Measurements from ENCODE around the gene KCTD2. TPM values are rescaled to one million over a fixed set of nuclear protein-coding genes. Genes with fewer than 3 reads are reported as not detected.

The KCTD2 gene
- total RNA-seq, 1 donor from 2014 or later: 24.9 TPM

DNA sequence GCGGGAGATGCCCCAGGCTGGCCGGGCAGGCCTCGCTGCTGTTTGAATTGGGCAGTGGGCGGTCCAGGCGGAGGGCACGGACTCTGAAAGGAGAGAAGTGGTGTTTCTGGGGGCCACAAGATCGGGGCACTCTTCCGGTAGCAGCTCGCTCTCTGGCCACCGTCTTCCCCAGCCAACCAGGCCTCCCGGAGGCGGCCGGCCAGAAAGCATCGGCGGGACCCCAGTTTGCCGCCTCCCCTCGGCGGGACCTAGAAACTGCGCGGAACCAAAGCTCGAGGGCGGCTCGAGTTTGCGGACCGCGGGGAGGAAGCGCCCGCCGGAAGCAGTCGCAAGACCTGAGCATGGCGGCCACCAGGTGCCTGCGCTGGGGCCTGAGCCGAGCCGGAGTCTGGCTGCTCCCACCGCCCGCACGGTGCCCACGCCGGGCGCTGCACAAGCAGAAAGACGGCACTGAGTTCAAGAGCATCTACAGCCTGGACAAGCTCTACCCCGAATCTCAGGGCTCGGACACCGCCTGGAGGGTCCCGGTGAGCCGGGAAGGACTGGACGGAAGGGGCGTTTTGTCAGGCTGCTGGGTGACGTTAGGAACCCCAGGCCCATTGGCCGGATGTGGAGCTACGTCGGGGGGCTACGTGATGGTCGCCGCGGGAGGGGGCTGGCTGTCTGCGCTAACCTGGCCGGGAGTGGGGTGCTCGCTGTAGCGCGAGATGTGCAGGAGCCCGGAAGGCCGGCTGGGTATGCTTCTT, 34.5 kb upstream of the KCTD2 start, which contains the start of gene MRPL58:
TSS of gene MRPL58 (plus strand) at position 325 of the 746 bp plus-strand sequence. CDS start at position 342, 17 bp downstream.
- Mint-ChIP-seq H3K27me3 (no peaks in the 10 kb centered on the region), H3K9me3 (ENCODE audit: low read depth) (no peaks in the 10 kb centered on the region), H3K4me3 (ENCODE audit: low read depth) (peak within 1 kb of the TSS; percentile 90), H3K4me1 (ENCODE audit: low read depth) (peaks cover 16% of the 10 kb centered on the region), H3K36me3 (ENCODE audit: insufficient read depth) (peaks cover 7% of the 10 kb centered on the region), H3K27ac (peak within 1 kb of the TSS; percentile 97)
- TF ChIP-seq, protein P1, sequence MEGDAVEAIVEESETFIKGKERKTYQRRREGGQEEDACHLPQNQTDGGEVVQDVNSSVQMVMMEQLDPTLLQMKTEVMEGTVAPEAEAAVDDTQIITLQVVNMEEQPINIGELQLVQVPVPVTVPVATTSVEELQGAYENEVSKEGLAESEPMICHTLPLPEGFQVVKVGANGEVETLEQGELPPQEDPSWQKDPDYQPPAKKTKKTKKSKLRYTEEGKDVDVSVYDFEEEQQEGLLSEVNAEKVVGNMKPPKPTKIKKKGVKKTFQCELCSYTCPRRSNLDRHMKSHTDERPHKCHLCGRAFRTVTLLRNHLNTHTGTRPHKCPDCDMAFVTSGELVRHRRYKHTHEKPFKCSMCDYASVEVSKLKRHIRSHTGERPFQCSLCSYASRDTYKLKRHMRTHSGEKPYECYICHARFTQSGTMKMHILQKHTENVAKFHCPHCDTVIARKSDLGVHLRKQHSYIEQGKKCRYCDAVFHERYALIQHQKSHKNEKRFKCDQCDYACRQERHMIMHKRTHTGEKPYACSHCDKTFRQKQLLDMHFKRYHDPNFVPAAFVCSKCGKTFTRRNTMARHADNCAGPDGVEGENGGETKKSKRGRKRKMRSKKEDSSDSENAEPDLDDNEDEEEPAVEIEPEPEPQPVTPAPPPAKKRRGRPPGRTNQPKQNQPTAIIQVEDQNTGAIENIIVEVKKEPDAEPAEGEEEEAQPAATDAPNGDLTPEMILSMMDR (IDR thresholded peaks at IDR 0.05; ENCODE audit: unreplicated experiment): peak; percentile 59
- DNase-seq (ENCODE audit: low spot score, unreplicated experiment): peak; percentile 80

DNA sequence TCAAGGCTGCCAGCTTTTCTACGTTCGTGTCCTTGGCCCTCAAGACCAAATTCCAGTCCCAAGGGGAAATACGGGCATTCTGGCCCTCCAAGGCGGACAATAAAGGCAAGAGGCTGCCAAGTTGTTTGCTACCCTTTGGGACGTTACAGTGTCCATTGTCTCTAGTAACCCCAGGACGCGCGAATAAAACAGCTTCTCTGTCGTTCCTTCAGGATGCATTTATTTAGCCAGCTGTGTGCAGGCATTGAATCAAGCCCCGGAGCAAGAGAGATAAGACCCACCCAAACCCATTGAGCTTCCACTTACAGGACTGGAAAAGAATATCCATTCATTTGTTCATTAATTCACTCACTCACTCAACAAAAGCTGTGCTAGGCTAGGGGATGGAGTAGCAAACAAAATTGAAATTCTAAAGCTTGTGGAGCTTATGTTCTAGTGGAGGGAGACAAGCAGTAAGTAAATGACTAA, 33.9 kb upstream of the KCTD2 start:
- peaks cover 16% of the 10 kb centered on the region for H3K4me1 Mint-ChIP-seq (ENCODE audit: low read depth)
- peaks cover 8% of the 10 kb centered on the region for H3K36me3 Mint-ChIP-seq (ENCODE audit: insufficient read depth)
- no peaks in the 10 kb centered on the region for H3K9me3 Mint-ChIP-seq (ENCODE audit: low read depth)
- peak overlapping the region; percentile 95 for H3K27ac Mint-ChIP-seq
- TF ChIP-seq, protein P1 (IDR thresholded peaks at IDR 0.05; ENCODE audit: unreplicated experiment): no peak
- H3K4me3 Mint-ChIP-seq (ENCODE audit: low read depth): peak overlapping the region; percentile 90
- no peaks in the 10 kb centered on the region for H3K27me3 Mint-ChIP-seq
- no peak for DNase-seq (ENCODE audit: low spot score, unreplicated experiment)

DNA sequence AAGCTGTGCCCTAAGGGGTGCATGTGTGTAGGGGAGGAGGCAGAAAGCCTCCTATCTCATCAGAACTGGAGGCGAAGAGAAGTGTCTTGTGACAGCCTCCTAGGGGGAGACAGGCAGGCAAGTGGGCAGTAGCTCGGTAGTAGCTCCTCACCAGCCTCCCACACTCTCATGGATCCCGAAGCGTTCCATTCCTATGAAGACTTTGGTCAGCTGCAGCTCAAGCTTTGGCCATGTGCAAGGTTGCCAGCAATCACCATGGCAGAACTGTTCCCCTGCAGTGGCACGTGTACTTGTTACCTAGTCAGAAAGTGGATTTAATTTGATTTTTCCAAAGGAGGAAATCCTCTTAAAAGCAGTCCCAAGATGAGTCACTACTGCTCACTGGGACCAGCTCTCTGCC, 27.9 kb upstream of the KCTD2 start:
- peaks cover 25% of the 10 kb centered on the region for H3K36me3 Mint-ChIP-seq (ENCODE audit: insufficient read depth)
- no peaks in the 10 kb centered on the region for H3K9me3 Mint-ChIP-seq (ENCODE audit: low read depth)
- no peak overlapping the region for H3K27ac Mint-ChIP-seq
- H3K4me3 Mint-ChIP-seq (ENCODE audit: low read depth): no peak overlapping the region
- no peaks in the 10 kb centered on the region for H3K4me1 Mint-ChIP-seq (ENCODE audit: low read depth)
- no peaks in the 10 kb centered on the region for H3K27me3 Mint-ChIP-seq
- TF ChIP-seq, protein P1 (IDR thresholded peaks at IDR 0.05; ENCODE audit: unreplicated experiment): no peak
- no peak for DNase-seq (ENCODE audit: low spot score, unreplicated experiment)

DNA sequence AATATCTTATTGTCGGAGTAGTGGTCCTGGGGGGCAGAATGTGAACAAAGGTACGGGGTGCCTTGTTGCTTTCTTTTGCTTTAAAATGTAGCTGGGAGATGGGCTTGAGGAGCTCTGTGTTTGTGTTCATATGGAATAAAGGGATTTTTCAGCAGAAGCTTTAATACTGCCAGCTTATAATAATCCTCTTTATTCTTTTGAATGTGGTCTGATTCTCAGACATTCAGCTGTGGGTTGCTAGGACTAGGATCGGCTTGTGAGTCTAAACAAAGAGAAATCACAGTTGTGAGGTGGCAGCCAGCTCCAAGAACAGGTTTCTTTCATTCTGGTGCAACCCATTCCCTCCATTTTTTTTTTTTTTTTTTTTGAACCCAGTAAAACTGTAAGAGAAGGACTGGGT, 27.3 kb upstream of the KCTD2 start:
- Mint-ChIP-seq H3K27ac (no peak overlapping the region), H3K36me3 (ENCODE audit: insufficient read depth) (peaks cover 27% of the 10 kb centered on the region)

DNA sequence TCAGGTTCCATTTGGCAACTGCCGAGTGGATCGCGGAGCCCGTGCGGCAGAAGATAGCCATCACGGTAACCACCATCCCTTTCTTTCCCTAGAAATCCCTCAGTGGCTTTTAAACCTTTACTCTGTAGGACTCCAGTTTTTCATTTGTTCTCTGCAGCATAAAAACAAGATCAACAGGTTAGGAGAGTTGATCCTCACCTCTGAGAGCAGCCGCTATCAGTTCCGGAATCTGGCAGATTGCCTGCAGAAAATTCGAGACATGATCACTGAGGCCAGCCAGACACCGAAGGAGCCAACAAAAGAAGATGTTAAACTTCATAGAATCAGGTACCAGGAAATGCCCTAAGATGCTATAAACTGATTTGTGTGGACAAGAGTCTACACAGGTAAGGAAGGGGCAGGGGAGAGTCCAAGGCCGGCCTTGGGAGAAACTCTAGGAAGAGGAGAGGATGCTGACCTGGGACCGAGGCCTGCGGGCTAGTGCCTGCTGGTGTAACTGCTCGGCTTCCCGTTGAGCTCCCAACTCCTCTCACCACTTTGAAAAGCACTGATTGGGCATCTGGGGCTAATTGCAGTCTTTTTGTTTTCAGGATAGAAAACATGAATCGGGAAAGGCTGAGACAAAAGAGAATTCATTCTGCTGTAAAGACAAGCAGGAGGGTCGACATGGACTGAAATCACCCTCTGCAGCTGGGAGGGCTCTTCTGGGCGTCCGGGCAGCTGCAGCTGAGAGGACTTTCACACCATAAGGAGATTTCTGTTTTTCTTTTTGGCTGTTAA, 26.5 kb upstream of the KCTD2 start:
- H3K27ac Mint-ChIP-seq: no peak overlapping the region
- H3K4me3 Mint-ChIP-seq (ENCODE audit: low read depth): no peak overlapping the region
- TF ChIP-seq, protein P1 (IDR thresholded peaks at IDR 0.05; ENCODE audit: unreplicated experiment): no peak
- peaks cover 3% of the 10 kb centered on the region for H3K9me3 Mint-ChIP-seq (ENCODE audit: low read depth)
- DNase-seq (ENCODE audit: low spot score, unreplicated experiment): no peak
- H3K36me3 Mint-ChIP-seq (ENCODE audit: insufficient read depth): peaks cover 29% of the 10 kb centered on the region
- H3K27me3 Mint-ChIP-seq: no peaks in the 10 kb centered on the region
- H3K4me1 Mint-ChIP-seq (ENCODE audit: low read depth): no peaks in the 10 kb centered on the region

More for the DNA sequence above, 27.3 kb upstream of the KCTD2 start:
- TF ChIP-seq, protein P1 (IDR thresholded peaks at IDR 0.05; ENCODE audit: unreplicated experiment): no peak
- H3K4me1 Mint-ChIP-seq (ENCODE audit: low read depth): no peaks in the 10 kb centered on the region
- DNase-seq (ENCODE audit: low spot score, unreplicated experiment): no peak
- no peak overlapping the region for H3K4me3 Mint-ChIP-seq (ENCODE audit: low read depth)
- no peaks in the 10 kb centered on the region for H3K27me3 Mint-ChIP-seq
- no peaks in the 10 kb centered on the region for H3K9me3 Mint-ChIP-seq (ENCODE audit: low read depth)

Data from progenitor cell of endocrine pancreas (in vitro differentiated cells).